C4-2B (cell line): ENCODE results near the gene CRLF2.

Source experiments
- ZFX ChIP-seq: fragments of 450-650 bp; IDR thresholded peaks from 2 replicates; pipeline ENCODE4 v1.6.1; 2017
- TF ChIP-seq, protein P1 (sequence below): fragments of 450-650 bp; conservative IDR thresholded peaks from 2 replicates; pipeline ENCODE4 v1.5.1; 2017; ENCODE audit warnings: mild to moderate bottlenecking

DNA sequence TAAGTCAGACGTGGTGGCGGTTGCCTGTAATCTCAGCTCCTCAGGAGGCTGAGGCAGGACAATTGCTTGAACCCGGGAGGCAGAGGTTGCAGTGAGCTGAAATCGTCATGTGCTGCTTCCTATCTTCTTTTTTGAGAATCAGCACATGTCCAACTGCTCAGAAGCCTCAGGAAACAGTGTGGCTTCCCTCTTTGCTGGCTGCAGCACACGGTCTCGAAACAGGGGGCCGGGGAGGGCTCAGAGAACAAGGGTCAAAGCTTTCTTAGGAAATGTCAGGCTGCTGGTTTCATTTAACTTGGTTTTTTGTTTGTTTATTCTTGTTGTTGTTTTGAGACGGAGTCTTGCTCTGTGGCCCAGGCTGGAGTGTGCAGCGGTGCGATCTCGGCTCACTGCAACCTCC is 31.3 kb downstream of the CRLF2 start:
- TF ChIP-seq, protein P1, sequence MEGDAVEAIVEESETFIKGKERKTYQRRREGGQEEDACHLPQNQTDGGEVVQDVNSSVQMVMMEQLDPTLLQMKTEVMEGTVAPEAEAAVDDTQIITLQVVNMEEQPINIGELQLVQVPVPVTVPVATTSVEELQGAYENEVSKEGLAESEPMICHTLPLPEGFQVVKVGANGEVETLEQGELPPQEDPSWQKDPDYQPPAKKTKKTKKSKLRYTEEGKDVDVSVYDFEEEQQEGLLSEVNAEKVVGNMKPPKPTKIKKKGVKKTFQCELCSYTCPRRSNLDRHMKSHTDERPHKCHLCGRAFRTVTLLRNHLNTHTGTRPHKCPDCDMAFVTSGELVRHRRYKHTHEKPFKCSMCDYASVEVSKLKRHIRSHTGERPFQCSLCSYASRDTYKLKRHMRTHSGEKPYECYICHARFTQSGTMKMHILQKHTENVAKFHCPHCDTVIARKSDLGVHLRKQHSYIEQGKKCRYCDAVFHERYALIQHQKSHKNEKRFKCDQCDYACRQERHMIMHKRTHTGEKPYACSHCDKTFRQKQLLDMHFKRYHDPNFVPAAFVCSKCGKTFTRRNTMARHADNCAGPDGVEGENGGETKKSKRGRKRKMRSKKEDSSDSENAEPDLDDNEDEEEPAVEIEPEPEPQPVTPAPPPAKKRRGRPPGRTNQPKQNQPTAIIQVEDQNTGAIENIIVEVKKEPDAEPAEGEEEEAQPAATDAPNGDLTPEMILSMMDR = no peak
- TF ChIP-seq ZFX = no peak
